Neural crest cell (in vitro differentiated cells): Measurements from ENCODE around the gene BTG2. TPM values are rescaled to one million over a fixed set of nuclear protein-coding genes. Genes with fewer than 3 reads are reported as not detected.

Experiments used
- DNase-seq: peaks from one replicate; pipeline ENCODE4 v3.0.0; 2021; ENCODE audit warnings: low read depth, mixed read lengths, low spot score
- H3K27ac Mint-ChIP-seq: one replicate; pipeline ENCODE4 v1.8.0; 2021; ENCODE audit warnings: mild to moderate bottlenecking, mixed read lengths; ENCODE audit not compliant: unreplicated experiment
- H3K27me3 Mint-ChIP-seq: 2 replicates; pipeline ENCODE4 v1.8.0; 2021; ENCODE audit warnings: low read depth, mild to moderate bottlenecking, mixed read lengths
- H3K36me3 Mint-ChIP-seq: 2 replicates; pipeline ENCODE4 v1.8.0; 2021; ENCODE audit warnings: low read depth, mild to moderate bottlenecking, mixed read lengths
- H3K4me1 Mint-ChIP-seq: 2 replicates; pipeline ENCODE4 v1.8.0; 2021; ENCODE audit warnings: mixed read lengths
- H3K4me3 Mint-ChIP-seq: one replicate; pipeline ENCODE4 v1.8.0; 2021; ENCODE audit warnings: mild to moderate bottlenecking, mixed read lengths
- H3K9me3 Mint-ChIP-seq: 2 replicates; pipeline ENCODE4 v1.8.0; 2021; ENCODE audit warnings: mixed read lengths
- total RNA-seq: library from RNA; stranded (reverse); gene quantifications from 2 replicates; pipeline ENCODE4 v1.2.1, GENCODE V29; 2021
- TF ChIP-seq, protein P1 (sequence below): fragments of 200-600 bp; sonication (generic); conservative IDR thresholded peaks from 2 replicates; pipeline ENCODE4 v1.5.0; 2021; ENCODE audit warnings: antibody characterized with exemption, mild to moderate bottlenecking

Gene BTG2
- total RNA-seq, 1 donor from 2014 or later: 18.1 TPM

DNA sequence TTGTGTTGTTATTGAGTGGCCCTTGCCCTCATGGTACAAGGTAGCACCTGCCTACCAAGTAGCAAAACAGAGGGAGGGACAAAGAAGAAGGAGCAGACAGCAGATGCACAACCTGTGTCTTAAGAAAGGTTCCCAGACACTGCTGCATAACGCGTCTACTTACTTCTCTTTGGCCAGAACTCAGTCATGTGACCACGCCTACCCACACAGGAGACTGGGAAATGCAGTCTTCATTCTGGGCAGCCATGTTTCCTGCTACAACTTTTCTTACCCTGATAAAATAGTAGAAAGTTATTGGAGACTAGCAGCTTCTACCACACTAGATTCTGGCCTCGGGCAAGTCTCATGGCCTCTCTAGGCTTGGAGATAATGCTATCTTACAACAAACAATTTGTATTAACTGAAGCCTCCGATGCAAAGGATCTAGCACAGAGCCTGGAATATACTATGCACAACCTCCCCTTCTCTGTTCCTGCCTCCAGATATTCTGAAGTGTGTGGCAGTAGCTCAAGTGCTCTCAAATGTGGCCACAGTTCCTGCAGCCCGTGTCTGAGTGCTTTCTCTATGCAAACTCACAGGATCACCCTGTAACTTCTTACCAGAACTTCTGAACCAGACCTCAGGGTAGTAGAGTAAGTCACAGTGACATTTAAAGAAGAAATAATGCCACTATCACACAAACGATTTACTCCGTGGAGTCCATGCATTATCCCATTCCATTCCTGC, 34.1 kb upstream of the BTG2 start:
- Mint-ChIP-seq H3K4me3 (no peak overlapping the region), H3K36me3 (no peaks in the 10 kb centered on the region), H3K4me1 (peaks cover 18% of the 10 kb centered on the region), H3K27ac (peak overlapping the region; percentile 88), H3K27me3 (no peaks in the 10 kb centered on the region), H3K9me3 (no peaks in the 10 kb centered on the region)
- no peak for DNase-seq
- TF ChIP-seq, protein P1, sequence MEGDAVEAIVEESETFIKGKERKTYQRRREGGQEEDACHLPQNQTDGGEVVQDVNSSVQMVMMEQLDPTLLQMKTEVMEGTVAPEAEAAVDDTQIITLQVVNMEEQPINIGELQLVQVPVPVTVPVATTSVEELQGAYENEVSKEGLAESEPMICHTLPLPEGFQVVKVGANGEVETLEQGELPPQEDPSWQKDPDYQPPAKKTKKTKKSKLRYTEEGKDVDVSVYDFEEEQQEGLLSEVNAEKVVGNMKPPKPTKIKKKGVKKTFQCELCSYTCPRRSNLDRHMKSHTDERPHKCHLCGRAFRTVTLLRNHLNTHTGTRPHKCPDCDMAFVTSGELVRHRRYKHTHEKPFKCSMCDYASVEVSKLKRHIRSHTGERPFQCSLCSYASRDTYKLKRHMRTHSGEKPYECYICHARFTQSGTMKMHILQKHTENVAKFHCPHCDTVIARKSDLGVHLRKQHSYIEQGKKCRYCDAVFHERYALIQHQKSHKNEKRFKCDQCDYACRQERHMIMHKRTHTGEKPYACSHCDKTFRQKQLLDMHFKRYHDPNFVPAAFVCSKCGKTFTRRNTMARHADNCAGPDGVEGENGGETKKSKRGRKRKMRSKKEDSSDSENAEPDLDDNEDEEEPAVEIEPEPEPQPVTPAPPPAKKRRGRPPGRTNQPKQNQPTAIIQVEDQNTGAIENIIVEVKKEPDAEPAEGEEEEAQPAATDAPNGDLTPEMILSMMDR: no peak

DNA sequence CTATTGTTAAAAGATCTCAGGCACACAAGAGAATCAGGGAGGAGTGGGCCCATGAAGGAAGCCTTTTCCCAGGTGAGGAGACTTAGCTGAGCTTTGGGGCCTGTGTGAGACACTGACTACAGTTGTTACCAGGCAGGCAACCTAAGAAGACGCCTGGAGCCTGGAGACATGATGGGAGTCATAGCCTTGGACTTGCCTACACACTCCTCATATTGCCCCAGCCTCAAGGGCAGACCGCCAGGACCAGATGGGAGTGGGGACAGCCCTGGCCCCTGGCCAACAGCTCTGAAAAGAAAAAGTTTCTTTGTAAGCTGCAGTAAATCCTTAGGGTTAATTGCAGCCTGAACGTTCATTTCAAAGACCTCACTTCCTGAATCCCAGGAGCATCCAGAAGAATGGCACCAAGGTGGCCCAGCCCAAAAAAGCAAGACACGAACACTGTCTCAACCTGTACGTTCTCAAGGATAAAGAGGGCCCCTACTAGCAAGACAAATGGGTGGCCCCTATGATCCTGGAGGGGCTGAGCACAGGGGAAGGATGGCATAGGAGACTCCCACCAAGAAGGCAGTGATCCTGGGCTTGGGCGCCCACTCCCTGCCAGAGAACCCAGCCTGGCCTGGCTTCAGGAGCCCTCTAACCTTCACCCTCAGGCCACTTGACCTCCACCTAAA, 33.2 kb upstream of the BTG2 start:
- TF ChIP-seq, protein P1: no peak
- peaks cover 17% of the 10 kb centered on the region for H3K4me1 Mint-ChIP-seq
- H3K27ac Mint-ChIP-seq: no peak overlapping the region
- no peaks in the 10 kb centered on the region for H3K27me3 Mint-ChIP-seq
- DNase-seq: no peak
- H3K36me3 Mint-ChIP-seq: no peaks in the 10 kb centered on the region
- no peaks in the 10 kb centered on the region for H3K9me3 Mint-ChIP-seq
- no peak overlapping the region for H3K4me3 Mint-ChIP-seq

DNA sequence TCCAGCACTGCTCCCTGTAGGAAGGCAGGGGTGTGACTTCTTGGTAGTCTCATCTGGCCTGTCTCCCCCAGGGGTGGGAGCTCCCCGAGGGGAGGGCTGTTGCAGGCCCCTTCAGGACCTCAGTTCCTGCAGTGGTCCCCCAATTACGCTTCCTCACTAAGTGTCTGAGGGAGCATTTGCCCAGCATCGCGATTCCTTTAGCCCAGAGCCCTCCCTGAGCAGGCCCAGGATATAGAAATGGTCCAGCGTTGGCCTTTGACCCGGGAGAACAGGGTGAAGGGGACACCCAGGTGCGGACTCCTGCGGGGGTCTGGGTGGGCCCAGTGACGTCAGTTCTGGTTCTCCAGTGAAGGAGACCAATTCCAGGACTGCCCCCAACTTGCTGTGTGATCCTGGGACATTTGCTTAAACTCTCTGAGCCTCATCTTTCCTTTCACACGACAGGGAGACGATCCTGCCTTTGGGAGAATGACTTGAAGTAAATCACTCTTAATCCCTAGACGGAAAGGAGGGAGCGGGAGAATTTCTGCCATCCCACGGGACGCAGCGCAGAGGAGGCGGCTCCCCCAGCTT, 32.6 kb upstream of the BTG2 start:
- H3K36me3 Mint-ChIP-seq: no peaks in the 10 kb centered on the region
- H3K9me3 Mint-ChIP-seq: no peaks in the 10 kb centered on the region
- H3K4me1 Mint-ChIP-seq: peaks cover 16% of the 10 kb centered on the region
- TF ChIP-seq, protein P1: no peak
- H3K27me3 Mint-ChIP-seq: no peaks in the 10 kb centered on the region
- DNase-seq: no peak
- no peak overlapping the region for H3K27ac Mint-ChIP-seq
- H3K4me3 Mint-ChIP-seq: no peak overlapping the region

DNA sequence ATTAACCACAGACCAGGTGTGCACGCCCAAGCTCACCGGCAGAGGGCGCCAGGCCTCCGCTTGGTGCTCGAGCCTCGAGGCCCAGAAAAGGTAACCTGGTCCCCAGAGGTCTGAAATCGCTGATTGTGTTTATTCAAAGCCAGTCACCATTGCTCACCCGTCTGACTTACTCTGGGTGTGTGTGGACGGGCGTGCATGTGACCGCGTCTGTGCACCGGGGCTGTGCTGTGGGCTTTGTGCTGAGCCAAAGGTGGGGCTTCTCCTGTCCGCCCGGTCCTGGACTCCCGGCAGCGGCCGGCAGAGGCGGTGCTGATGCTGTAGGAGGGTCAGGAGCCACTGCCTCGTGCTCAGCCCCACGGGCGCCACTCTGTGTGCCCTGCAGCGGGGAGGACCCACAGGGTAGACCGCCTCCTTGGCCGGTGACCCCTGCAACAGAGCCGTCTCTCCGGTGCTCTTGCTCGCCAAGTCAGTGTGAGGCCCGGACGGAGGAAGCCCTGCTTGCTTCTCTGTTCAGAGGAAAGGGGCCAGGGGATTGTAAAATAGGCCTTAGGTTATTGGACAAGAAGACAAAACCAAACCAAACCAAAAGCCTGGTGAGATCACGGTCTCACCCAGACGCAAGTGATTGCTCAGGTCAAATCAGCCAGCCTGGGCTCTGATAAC, 32.0 kb upstream of the BTG2 start:
- peaks cover 18% of the 10 kb centered on the region for H3K4me1 Mint-ChIP-seq
- H3K4me3 Mint-ChIP-seq: no peak overlapping the region
- H3K36me3 Mint-ChIP-seq: no peaks in the 10 kb centered on the region
- H3K27ac Mint-ChIP-seq: no peak overlapping the region
- no peaks in the 10 kb centered on the region for H3K27me3 Mint-ChIP-seq
- no peaks in the 10 kb centered on the region for H3K9me3 Mint-ChIP-seq
- DNase-seq: peak; percentile 93
- TF ChIP-seq, protein P1: peak; percentile 100

DNA sequence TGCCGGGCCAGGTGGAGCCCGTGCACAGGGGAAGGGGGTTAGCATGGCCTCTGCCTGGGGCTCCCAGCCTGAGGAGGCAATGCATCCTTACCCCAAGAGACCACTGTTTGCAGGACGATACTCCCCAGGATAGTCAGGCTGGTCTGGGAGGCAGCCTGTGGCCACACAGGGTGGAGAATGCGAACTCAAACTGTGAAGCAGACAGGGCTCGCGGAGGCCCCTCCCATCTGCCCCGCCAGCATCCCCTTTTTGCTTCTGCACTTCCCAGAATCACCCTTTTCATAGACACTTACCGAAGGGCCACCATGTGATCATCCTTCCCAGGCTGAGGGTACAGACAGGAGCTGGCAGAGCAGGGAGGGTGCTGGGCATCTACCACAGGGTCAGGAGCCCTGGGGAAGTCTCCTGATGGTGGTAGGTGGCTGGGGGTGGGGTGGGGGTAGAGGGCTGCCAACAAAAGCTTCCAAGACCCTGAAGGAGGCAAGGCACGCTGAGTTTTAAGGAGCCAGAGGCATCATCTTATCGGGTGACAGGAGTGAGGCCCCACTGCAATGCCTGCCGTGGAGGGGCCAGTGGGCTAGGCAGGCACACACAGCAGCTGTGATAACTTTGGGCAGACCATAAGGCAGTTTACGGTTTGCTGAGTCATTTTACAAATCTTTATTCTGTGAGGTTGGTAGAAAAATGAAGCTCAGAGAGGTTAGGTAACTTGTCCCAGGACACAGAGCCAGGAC, 31.3 kb upstream of the BTG2 start:
- Mint-ChIP-seq H3K4me3 (no peak overlapping the region), H3K9me3 (no peaks in the 10 kb centered on the region)

More for the DNA sequence above, 31.3 kb upstream of the BTG2 start:
- no peak overlapping the region for H3K27ac Mint-ChIP-seq
- no peaks in the 10 kb centered on the region for H3K27me3 Mint-ChIP-seq
- no peaks in the 10 kb centered on the region for H3K36me3 Mint-ChIP-seq
- TF ChIP-seq, protein P1: no peak
- peaks cover 25% of the 10 kb centered on the region for H3K4me1 Mint-ChIP-seq
- DNase-seq: no peak
